ENCODE data around the gene TRAF4. TPM values are rescaled to one million over a fixed set of nuclear protein-coding genes. Genes with fewer than 3 reads are reported as not detected.

Gene TRAF4, protein sequence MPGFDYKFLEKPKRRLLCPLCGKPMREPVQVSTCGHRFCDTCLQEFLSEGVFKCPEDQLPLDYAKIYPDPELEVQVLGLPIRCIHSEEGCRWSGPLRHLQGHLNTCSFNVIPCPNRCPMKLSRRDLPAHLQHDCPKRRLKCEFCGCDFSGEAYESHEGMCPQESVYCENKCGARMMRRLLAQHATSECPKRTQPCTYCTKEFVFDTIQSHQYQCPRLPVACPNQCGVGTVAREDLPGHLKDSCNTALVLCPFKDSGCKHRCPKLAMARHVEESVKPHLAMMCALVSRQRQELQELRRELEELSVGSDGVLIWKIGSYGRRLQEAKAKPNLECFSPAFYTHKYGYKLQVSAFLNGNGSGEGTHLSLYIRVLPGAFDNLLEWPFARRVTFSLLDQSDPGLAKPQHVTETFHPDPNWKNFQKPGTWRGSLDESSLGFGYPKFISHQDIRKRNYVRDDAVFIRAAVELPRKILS
- 100 to 1,000 TPM in 1 of 2 experiments, 10 to 100 TPM in 1; 60.1 to 107 TPM for total RNA-seq

- peak within 1 kb of the TSS; percentile 95 for H3K27ac Mint-ChIP-seq
- peaks cover 3% of the 10 kb centered on the region for H3K9me3 Mint-ChIP-seq (ENCODE audit: low read depth)
- DNase-seq (peak; percentile 81), ATAC-seq (peak; percentile 91)
- H3K27me3 Mint-ChIP-seq, result no peaks in the 10 kb centered on the region
- peaks cover 14% of the 10 kb centered on the region for H3K36me3 Mint-ChIP-seq
- H3K4me3 Mint-ChIP-seq, result peak within 1 kb of the TSS; percentile 89
- CTCF ChIA-PET, result interaction anchor here (0.7 to 16.9 kb wide), 11 partner anchors 14 to 206 kb away, joined by 3 to 591 read pairs (median 3); partner anchors contain the start of genes FLOT2, NEK8, PROCA1 and RPL23A
- H3K4me1 Mint-ChIP-seq, result peaks cover 38% of the 10 kb centered on the region
Measured at GRCh38 chr17:28743243-28744103, at the start of gene TRAF4. TRAF4 (plus strand) TSS chr17:28744011; CDS start chr17:28744113, 102 bp downstream.

DNA sequence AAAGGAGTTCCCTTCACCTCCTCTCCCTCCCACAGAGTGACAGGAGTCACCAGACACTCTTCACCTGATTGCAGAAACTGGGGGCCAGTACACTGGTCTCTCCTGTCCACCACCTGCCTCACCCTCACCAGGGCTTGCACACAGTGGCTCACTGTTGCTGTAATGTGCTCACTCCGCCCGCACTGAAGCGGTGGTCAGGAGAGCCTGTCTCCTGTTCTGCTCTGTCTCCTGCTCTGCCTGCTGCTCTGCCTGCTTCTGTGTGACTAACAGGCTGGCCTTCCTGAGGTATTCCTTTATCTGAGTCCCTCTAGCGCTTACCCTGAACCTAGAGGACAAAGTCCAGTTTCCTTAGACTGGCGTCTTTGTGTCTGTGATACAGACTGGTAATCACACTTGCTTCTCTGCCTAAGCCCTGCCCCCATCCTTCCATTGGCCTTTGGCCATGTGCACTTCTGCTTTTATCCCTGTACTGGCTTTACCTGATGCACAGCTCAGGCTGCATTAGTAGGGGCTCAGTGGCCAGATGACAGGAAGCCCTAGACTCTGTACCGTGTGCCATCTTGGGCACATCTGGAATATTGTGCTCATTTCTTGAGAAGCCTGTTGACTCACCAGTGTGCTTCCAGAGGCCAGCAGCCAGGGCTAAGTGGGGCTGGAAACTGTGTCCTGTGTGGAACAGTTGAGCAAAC is 45.4 kb upstream of the TRAF4 start:
- peaks cover 55% of the 10 kb centered on the region for H3K36me3 Mint-ChIP-seq

GRCh38 chr17:28700278-28700677 is 43.5 kb upstream of the TRAF4 start:
- peaks cover 44% of the 10 kb centered on the region for H3K36me3 Mint-ChIP-seq
- no peaks in the 10 kb centered on the region for H3K4me1 Mint-ChIP-seq
- DNase-seq, result no peak
- H3K9me3 Mint-ChIP-seq (ENCODE audit: low read depth), result no peaks in the 10 kb centered on the region
- H3K4me3 Mint-ChIP-seq, result no peak overlapping the region
- no peaks in the 10 kb centered on the region for H3K27me3 Mint-ChIP-seq
- CTCF ChIA-PET, result interaction anchor here (1.7 kb wide), 1 partner anchor 54 kb away, joined by 5 read pairs; no protein-coding TSS in a partner anchor
- H3K27ac Mint-ChIP-seq, result no peak overlapping the region
- ATAC-seq, result no peak

More for the DNA sequence above, 45.4 kb upstream of the TRAF4 start:
- H3K27me3 Mint-ChIP-seq, result no peaks in the 10 kb centered on the region
- DNase-seq, result no peak
- no peaks in the 10 kb centered on the region for H3K9me3 Mint-ChIP-seq (ENCODE audit: low read depth)
- no peak for ATAC-seq
- H3K4me1 Mint-ChIP-seq, result no peaks in the 10 kb centered on the region
- H3K4me3 Mint-ChIP-seq, result no peak overlapping the region
- CTCF ChIA-PET, result interaction anchor here (1.7 kb wide), 1 partner anchor 52 kb away, joined by 5 read pairs; no protein-coding TSS in a partner anchor
- H3K27ac Mint-ChIP-seq, result no peak overlapping the region

DNA sequence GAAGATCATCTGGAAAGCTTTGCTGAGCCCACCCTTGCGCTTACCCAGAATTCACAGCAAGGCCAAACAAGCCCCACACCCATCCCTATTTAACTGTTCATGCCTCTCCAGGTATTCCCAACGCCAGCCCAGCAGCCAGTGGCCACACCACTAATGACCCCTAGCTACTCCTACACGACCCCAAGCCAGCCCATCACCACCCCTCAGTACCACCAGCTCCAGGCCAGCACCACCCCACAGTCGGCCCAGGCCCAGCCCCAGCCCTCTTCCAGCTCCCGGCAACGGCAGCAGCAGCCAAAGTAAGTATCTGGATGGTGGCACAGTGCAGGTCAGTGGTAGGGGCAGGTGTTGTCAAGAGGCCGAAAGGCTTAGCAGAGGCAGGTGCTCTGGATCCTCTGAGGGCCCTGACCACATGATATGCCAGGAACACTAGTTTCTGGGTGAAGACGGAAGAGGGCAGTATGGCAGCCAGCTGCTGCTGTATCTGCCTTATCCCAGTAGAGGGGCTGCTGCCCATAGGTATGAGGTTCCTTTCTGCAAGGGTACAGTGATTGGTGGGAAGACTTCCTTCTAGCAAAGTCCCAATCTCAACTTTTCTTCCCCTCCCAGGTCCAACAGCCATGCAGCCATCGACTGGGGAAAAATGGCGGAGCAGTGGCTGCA is 42.9 kb upstream of the TRAF4 start:
- CTCF ChIA-PET, result no interaction called here
- peaks cover 40% of the 10 kb centered on the region for H3K36me3 Mint-ChIP-seq
- ATAC-seq, result no peak

GRCh38 chr17:28702026-28702751 is 41.6 kb upstream of the TRAF4 start:
- Mint-ChIP-seq H3K4me3 (no peak overlapping the region), H3K27ac (no peak overlapping the region), H3K9me3 (ENCODE audit: low read depth) (no peaks in the 10 kb centered on the region), H3K4me1 (no peaks in the 10 kb centered on the region), H3K36me3 (peaks cover 33% of the 10 kb centered on the region), H3K27me3 (no peaks in the 10 kb centered on the region)
- CTCF ChIA-PET, result interaction anchor here (0.8 kb wide), 1 partner anchor 61 kb away, joined by 3 read pairs; no protein-coding TSS in a partner anchor
- DNase-seq, result no peak
- no peak for ATAC-seq

More for the DNA sequence above, 42.9 kb upstream of the TRAF4 start:
- H3K4me1 Mint-ChIP-seq, result no peaks in the 10 kb centered on the region
- H3K27ac Mint-ChIP-seq, result no peak overlapping the region
- H3K27me3 Mint-ChIP-seq, result no peaks in the 10 kb centered on the region
- DNase-seq, result no peak
- H3K9me3 Mint-ChIP-seq (ENCODE audit: low read depth), result no peaks in the 10 kb centered on the region
- no peak overlapping the region for H3K4me3 Mint-ChIP-seq

DNA sequence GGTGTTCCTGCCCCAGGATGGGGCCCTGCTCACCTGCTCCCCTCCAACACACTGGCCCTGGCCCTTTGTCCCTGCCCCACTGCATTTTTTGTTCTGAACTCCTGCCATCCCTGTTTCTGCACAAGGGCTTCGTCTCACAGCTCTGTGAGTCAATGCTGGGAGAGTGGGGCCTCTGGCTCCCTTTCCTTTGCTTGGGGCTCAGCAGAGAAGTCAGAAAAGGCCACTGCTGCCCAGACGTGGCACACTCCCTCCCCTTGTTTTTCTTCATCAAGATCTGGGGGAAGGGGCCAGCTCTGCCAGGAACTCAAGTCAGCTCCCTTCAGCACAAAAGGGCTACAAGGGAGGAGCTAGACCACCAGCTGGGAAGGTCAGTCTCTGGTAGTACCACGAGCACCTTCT is 41.1 kb upstream of the TRAF4 start:
- Mint-ChIP-seq H3K27me3 (no peaks in the 10 kb centered on the region), H3K4me1 (no peaks in the 10 kb centered on the region), H3K36me3 (peaks cover 29% of the 10 kb centered on the region), H3K4me3 (no peak overlapping the region), H3K9me3 (ENCODE audit: low read depth) (no peaks in the 10 kb centered on the region), H3K27ac (no peak overlapping the region)
- DNase-seq (no peak), ATAC-seq (no peak)
- CTCF ChIA-PET, result no interaction called here

DNA sequence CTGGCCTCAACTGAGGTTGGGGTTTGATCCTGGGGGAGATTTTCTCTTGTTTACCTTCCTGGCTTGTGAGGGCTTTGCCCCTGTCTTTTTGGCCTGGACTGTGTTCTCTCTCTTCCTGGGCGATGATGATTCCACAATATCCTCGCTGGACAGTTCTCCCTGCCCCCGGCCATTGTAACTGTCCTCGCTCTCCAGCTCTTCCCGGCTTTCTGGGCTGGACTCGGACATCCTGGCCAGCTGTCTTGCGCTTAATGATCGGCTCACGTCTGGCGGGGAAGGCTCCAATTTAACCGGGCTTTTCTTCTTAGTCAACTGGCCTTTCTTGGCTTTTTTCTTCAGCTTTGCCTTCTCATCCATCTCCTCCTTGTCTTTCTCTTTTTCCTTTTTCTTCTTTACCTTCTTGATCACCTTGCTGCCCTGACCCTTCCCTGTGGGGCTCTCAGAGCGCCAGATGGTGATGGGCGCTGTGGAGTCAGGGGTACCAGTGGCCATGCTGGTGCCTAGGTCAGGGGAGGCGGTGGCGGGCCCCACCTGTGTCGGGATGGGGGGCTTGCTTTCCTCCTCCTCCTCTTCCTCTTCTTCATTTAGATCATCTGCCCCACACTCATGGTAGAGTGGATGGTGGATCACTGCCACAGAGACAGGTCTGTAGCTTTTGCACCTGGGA is 40.1 kb upstream of the TRAF4 start:
- DNase-seq (no peak), ATAC-seq (no peak)
- Mint-ChIP-seq H3K4me3 (no peak overlapping the region), H3K27ac (no peak overlapping the region), H3K4me1 (no peaks in the 10 kb centered on the region), H3K36me3 (peaks cover 27% of the 10 kb centered on the region), H3K9me3 (ENCODE audit: low read depth) (no peaks in the 10 kb centered on the region), H3K27me3 (no peaks in the 10 kb centered on the region)
- CTCF ChIA-PET, result no interaction called here

GRCh38 chr17:28704219-28704858 is 39.5 kb upstream of the TRAF4 start:
- ATAC-seq, result no peak
- Mint-ChIP-seq H3K36me3 (peaks cover 24% of the 10 kb centered on the region), H3K27ac (no peak overlapping the region), H3K9me3 (ENCODE audit: low read depth) (no peaks in the 10 kb centered on the region), H3K27me3 (no peaks in the 10 kb centered on the region), H3K4me3 (no peak overlapping the region), H3K4me1 (no peaks in the 10 kb centered on the region)
- CTCF ChIA-PET, result no interaction called here
- DNase-seq, result no peak

GRCh38 chr17:28705074-28705659 is 38.6 kb upstream of the TRAF4 start:
- Mint-ChIP-seq H3K27ac (no peak overlapping the region), H3K9me3 (ENCODE audit: low read depth) (no peaks in the 10 kb centered on the region), H3K27me3 (no peaks in the 10 kb centered on the region), H3K4me3 (no peak overlapping the region), H3K4me1 (peaks cover 2% of the 10 kb centered on the region), H3K36me3 (peaks cover 20% of the 10 kb centered on the region)
- CTCF ChIA-PET, result no interaction called here
- no peak for ATAC-seq
- DNase-seq, result no peak

DNA sequence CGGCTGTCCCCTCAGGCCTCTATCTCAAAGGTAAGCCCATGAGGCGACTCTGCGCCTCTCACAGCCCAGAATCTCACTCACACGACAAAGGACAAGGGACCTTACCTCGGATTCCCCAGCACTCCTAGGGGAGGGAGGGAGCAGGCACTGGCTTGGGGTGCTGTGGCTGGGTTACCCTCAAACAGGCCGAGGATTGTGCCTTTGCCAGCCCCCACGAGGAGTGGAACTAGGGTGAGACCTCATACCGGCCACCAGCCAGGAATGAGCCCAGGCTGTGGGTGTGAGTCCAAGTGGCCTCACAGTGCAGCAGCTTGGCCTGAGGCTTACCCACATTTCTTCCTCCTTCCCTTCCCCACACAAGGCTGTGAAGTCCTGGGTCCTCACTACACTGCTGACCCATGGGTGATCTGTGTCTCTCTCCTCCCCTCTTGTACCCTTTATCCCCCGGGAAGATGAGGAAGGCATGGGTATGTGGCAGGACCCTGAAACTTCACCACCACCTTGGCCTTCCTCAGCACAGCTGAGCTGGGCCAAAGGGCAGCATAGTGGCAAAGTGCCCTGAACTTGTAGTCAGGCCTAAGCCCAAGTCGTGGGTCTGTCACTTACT is 38.0 kb upstream of the TRAF4 start:
- H3K27me3 Mint-ChIP-seq, result no peaks in the 10 kb centered on the region
- no peak overlapping the region for H3K4me3 Mint-ChIP-seq
- peaks cover 5% of the 10 kb centered on the region for H3K4me1 Mint-ChIP-seq
- ATAC-seq, result no peak
- no peak for DNase-seq
- H3K27ac Mint-ChIP-seq, result no peak overlapping the region
- no peaks in the 10 kb centered on the region for H3K9me3 Mint-ChIP-seq (ENCODE audit: low read depth)
- CTCF ChIA-PET, result no interaction called here
- H3K36me3 Mint-ChIP-seq, result peaks cover 18% of the 10 kb centered on the region

All from activated CD8-positive, alpha-beta memory T cell treated with anti-CD3 and anti-CD28 coated beads, Interleukin-2, amount 10 ng/mL, durations not matched to agents 7 days and 5 days (primary cell).